HepG2 (cell line): Measurements from ENCODE around the gene MDP1. TPM values are rescaled to one million over a fixed set of nuclear protein-coding genes. Genes with fewer than 3 reads are reported as not detected.

Experiments used
- CAMTA2 ChIP-seq: sonication (generic); formaldehyde crosslinking; IDR thresholded peaks from 2 replicates; pipeline ENCODE4 v1.4.0; 2020; ENCODE audit warnings: mild to moderate bottlenecking, missing genetic modification reagents, borderline replicate concordance
- CBX1 ChIP-seq: IDR thresholded peaks from one replicate; pipeline ENCODE4 v1.6.1; 2016; ENCODE audit warnings: antibody characterized with exemption, low read depth
- DMTF1 ChIP-seq: sonication (generic); formaldehyde crosslinking; IDR thresholded peaks from 2 replicates; pipeline ENCODE4 v1.4.0; 2020; ENCODE audit warnings: mild to moderate bottlenecking, missing genetic modification reagents
- EHMT2 ChIP-seq: fragments of 200-600 bp; sonication (generic); IDR thresholded peaks from 2 replicates; pipeline ENCODE4 v1.7.0; 2017; ENCODE audit warnings: antibody characterized with exemption, low read depth, low read length, borderline replicate concordance
- HNRNPL ChIP-seq: fragments of 200-400 bp; formaldehyde crosslinking; IDR thresholded peaks from 2 replicates; pipeline ENCODE4 v1.6.1; 2017; ENCODE audit warnings: mild to moderate bottlenecking, low read depth, low read length
- IRF2 ChIP-seq: IDR thresholded peaks from 2 replicates; pipeline ENCODE4 v1.6.1; 2018; ENCODE audit warnings: missing genetic modification reagents, missing compliant biosample characterization
- JUN ChIP-seq: sonication (generic); formaldehyde crosslinking; IDR thresholded peaks from 2 replicates; pipeline ENCODE4 v1.4.0; 2020; ENCODE audit warnings: mild to moderate bottlenecking, missing genetic modification reagents
- KLF11 ChIP-seq: IDR thresholded peaks from 2 replicates; pipeline ENCODE4 v1.6.1; 2016; ENCODE audit warnings: missing compliant biosample characterization
- KMT2B ChIP-seq: IDR thresholded peaks from 2 replicates; pipeline ENCODE4 v1.6.1; 2016; ENCODE audit warnings: missing genetic modification reagents, missing compliant biosample characterization
- MTA1 ChIP-seq: sonication (generic); formaldehyde crosslinking; IDR thresholded peaks from 2 replicates; pipeline ENCODE4 v1.4.0; 2020; ENCODE audit warnings: missing genetic modification reagents, mild to moderate bottlenecking, borderline replicate concordance
- NAIF1 ChIP-seq: sonication (generic); formaldehyde crosslinking; IDR thresholded peaks from 2 replicates; pipeline ENCODE4 v1.5.0; 2020; ENCODE audit warnings: mild to moderate bottlenecking, missing genetic modification reagents, borderline replicate concordance
- NONO ChIP-seq, 2 experiments: fragments of 450-650 bp in 1 of 2; sonication (generic) in 1 of 2; formaldehyde crosslinking in 1 of 2; IDR thresholded peaks in 1 of 2; conservative IDR thresholded peaks in 1 of 2; 2 replicates each; pipeline versions ENCODE4 v1.6.1 to v1.8.0; 2017 to 2022; ENCODE audit warnings: mild to moderate bottlenecking in 1 of 2, missing genetic modification reagents in 1 of 2, moderate library complexity in 1 of 2
- SALL1 ChIP-seq: sonication (generic); formaldehyde crosslinking; IDR thresholded peaks from 2 replicates; pipeline ENCODE4 v1.8.0; 2022; ENCODE audit warnings: mild to moderate bottlenecking, missing genetic modification reagents
- SMARCC2 ChIP-seq: fragments of 450-650 bp; IDR thresholded peaks from 2 replicates; pipeline ENCODE4 v1.6.1; 2017; ENCODE audit warnings: antibody characterized with exemption, mild to moderate bottlenecking
- ZBTB1 ChIP-seq: sonication (generic); formaldehyde crosslinking; IDR thresholded peaks from 2 replicates; pipeline ENCODE4 v1.4.0; 2020; ENCODE audit warnings: missing genetic modification reagents, borderline replicate concordance
- ZBTB44 ChIP-seq: sonication (generic); formaldehyde crosslinking; IDR thresholded peaks from 2 replicates; pipeline ENCODE4 v1.4.0; 2020; ENCODE audit warnings: missing genetic modification reagents
- ZNF280B ChIP-seq: sonication (generic); formaldehyde crosslinking; IDR thresholded peaks from 2 replicates; pipeline ENCODE4 v1.5.0; 2020; ENCODE audit warnings: missing genetic modification reagents, mild to moderate bottlenecking, borderline replicate concordance
- ZNF460 ChIP-seq: sonication (generic); formaldehyde crosslinking; IDR thresholded peaks from 2 replicates; pipeline ENCODE4 v1.5.1; 2020; ENCODE audit warnings: missing genetic modification reagents, mild to moderate bottlenecking, borderline replicate concordance
- ZNF543 ChIP-seq: sonication (generic); formaldehyde crosslinking; IDR thresholded peaks from 2 replicates; pipeline ENCODE4 v1.4.0; 2020; ENCODE audit warnings: mild to moderate bottlenecking, missing genetic modification reagents
- ZNF576 ChIP-seq: sonication (generic); formaldehyde crosslinking; IDR thresholded peaks from 2 replicates; pipeline ENCODE4 v1.4.0; 2020; ENCODE audit warnings: mild to moderate bottlenecking, missing genetic modification reagents
- ZNF589 ChIP-seq: sonication (generic); formaldehyde crosslinking; conservative IDR thresholded peaks from 2 replicates; pipeline ENCODE4 v1.8.0; 2022; ENCODE audit warnings: mild to moderate bottlenecking, moderate library complexity, missing genetic modification reagents
- ZNF629 ChIP-seq: sonication (generic); formaldehyde crosslinking; conservative IDR thresholded peaks from 2 replicates; pipeline ENCODE4 v1.5.0; 2020; ENCODE audit warnings: missing genetic modification reagents
- ZNF850 ChIP-seq: sonication (generic); formaldehyde crosslinking; conservative IDR thresholded peaks from 2 replicates; pipeline ENCODE4 v1.9.0; 2021; ENCODE audit warnings: mild to moderate bottlenecking, missing genetic modification reagents
- polyA plus RNA-seq, 8 experiments: library from polyadenylated mRNA; depleted of rRNA in 3 of 8; stranded (reverse) in 7 of 8; unstranded in 1 of 8; fragments of >200 nt; fragmentation: Illumina TruSeq in 4 of 8; extraction: Trizol in 4 of 8; gene quantifications; 2 replicates each; pipeline versions ENCODE4 v1.2.1 to v1.2.3, GENCODE V29; 2011 to 2016; ENCODE audit warnings: low read depth in 4 of 8, missing spikeins in 1 of 8, mixed read lengths in 1 of 8; ENCODE audit not compliant: insufficient read depth in 1 of 8
- total RNA-seq, 5 experiments: library from RNA; depleted of rRNA; stranded (reverse); fragments of >200 nt; fragmentation: Illumina TruSeq; extraction: Trizol; gene quantifications; 2 replicates each; pipeline ENCODE4 v1.2.3, GENCODE V29; 2016; ENCODE audit warnings: low read depth in 1 of 5

Gene MDP1
- total and polyA plus RNA-seq, 2 of the 13 experiments (the other 11 are each of a cell fraction or from before 2014, with no cell fraction given), result 44.1 to 48.7 TPM

- TF ChIP-seq ZNF460 (no peak), ZNF850 (CRISPR knock-in tag) (no peak), ZNF576 (CRISPR knock-in tag) (no peak), CBX1 (no peak), IRF2 (no peak), ZNF589 (CRISPR knock-in tag) (no peak), CAMTA2 (peak; percentile 77; the same call in 1 of the 2 replicates), JUN (CRISPR knock-in tag) (peak; percentile 38; the same call in 1 of the 2 replicates), DMTF1 (CRISPR knock-in tag) (no peak), ZBTB44 (no peak), HNRNPL (0 out of 2 replicates have a peak, but pooled peaks have one; percentile 71), EHMT2 (no peak), KMT2B (CRISPR knock-in tag) (no peak), SMARCC2 (no peak), NONO (IDR thresholded peaks at IDR 0.05) (no peak), NONO (CRISPR knock-in tag; conservative IDR thresholded peaks at IDR 0.05) (peak; percentile 28; the same call in 1 of the 2 replicates), MTA1 (CRISPR knock-in tag) (peak; percentile 71), NAIF1 (CRISPR knock-in tag) (no peak), ZNF629 (CRISPR knock-in tag) (peak; percentile 83), ZBTB1 (CRISPR knock-in tag) (no peak), KLF11 (CRISPR knock-in tag) (no peak), ZNF280B (CRISPR knock-in tag) (peak; percentile 58; the same call in 1 of the 2 replicates), ZNF543 (CRISPR knock-in tag) (no peak), SALL1 (CRISPR knock-in tag) (peak; percentile 37; the same call in 1 of the 2 replicates)
Measured at GRCh38 chr14:24260026-24260779, 44.3 kb upstream of the MDP1 start (continued).
